Upper lobe of left lung (tissue), 6 donors: ENCODE measurements around the gene RER1. TPM values are rescaled to one million over a fixed set of nuclear protein-coding genes. Genes with fewer than 3 reads are reported as not detected.

ENCODE experiments used
- ATAC-seq, 2 donors: fragments of 200-7000 bp; cut with Tn5 transposase; one replicate each; pipeline ENCODE4 v1.9.1; 2022; ENCODE audit warnings: mild to moderate bottlenecking in 2 of 2, moderate library complexity in 2 of 2; ENCODE audit not compliant: low FRiP score in 2 of 2
- DNase-seq, 2 donors: peaks; one replicate each; pipeline ENCODE4 v3.0.0-alpha.2; 2019 to 2020
- H3K27ac ChIP-seq, 4 donors: fragments of 200-600 bp; sonication (generic); one replicate each; pipeline ENCODE4 v1.5.1; 2016 to 2019
- H3K27me3 ChIP-seq, 4 donors: fragments of 200-600 bp; sonication (generic); one replicate each; pipeline ENCODE4 v1.5.1; 2017 to 2019
- H3K36me3 ChIP-seq, 4 donors: fragments of 200-600 bp; sonication (generic); one replicate each; pipeline ENCODE4 v1.5.1; 2016 to 2019
- H3K4me1 ChIP-seq, 4 donors: fragments of 200-600 bp; sonication (generic); one replicate each; pipeline ENCODE4 v1.5.1; 2018 to 2019
- H3K4me3 ChIP-seq, 4 donors: fragments of 200-600 bp; sonication (generic); one replicate each; pipeline ENCODE4 v1.5.1; 2017 to 2019; ENCODE audit warnings: mild to moderate bottlenecking in 2 of 4, moderate library complexity in 1 of 4
- H3K9me3 ChIP-seq, 4 donors: fragments of 200-600 bp; sonication (generic); one replicate each; pipeline ENCODE4 v1.5.1; 2018 to 2019
- CTCF ChIP-seq, 6 experiments: fragments of 450-650 bp in 4 of 6; fragments of 200-600 bp in 2 of 6; sonication (generic) in 2 of 6; IDR thresholded peaks; one replicate each; pipeline ENCODE4 v1.5.1; 2016 to 2019; ENCODE audit warnings: antibody characterized with exemption in 6 of 6
- EP300 ChIP-seq, 4 donors: sonication (generic); formaldehyde crosslinking; IDR thresholded peaks; one replicate each; pipeline ENCODE4 v1.5.1; 2017; ENCODE audit warnings: antibody characterized with exemption in 4 of 4, control low read depth in 2 of 4
- POLR2A ChIP-seq, 4 donors: fragments of 450-650 bp; IDR thresholded peaks; one replicate each; pipeline ENCODE4 v1.5.1; 2016 to 2017; ENCODE audit warnings: antibody characterized with exemption in 4 of 4, mild to moderate bottlenecking in 2 of 4
- POLR2AphosphoS5 ChIP-seq, 2 donors: sonication (generic); formaldehyde crosslinking; IDR thresholded peaks; one replicate each; pipeline ENCODE4 v1.5.1; 2017; ENCODE audit warnings: antibody characterized with exemption in 2 of 2
- WGBS, 2 donors: methylation state at CpG; one replicate each; pipeline ENCODE4 v1.1.5; 2017 to 2018; 5-methylcytosine and 5-hydroxymethylcytosine counted together
- total RNA-seq, 6 donors: library from RNA; depleted of rRNA in 4 of 6; stranded (reverse); fragments of >200 nt in 4 of 6; gene quantifications; one replicate each; pipeline versions ENCODE4 v1.1.0 to v1.2.1, GENCODE V29; 2016 to 2021
- donor health status: DM: no; HTN: no; CAD: no; lungs with moderate emphysema.
- donor health status: DM: no; HTN: yes; CAD: no; lungs with severe emphysema.

The RER1 gene
- total RNA-seq, 6 donors from 2014 or later = 48.2 to 133 (median 61.1) TPM

- no peak overlapping the region for H3K27ac ChIP-seq
- H3K4me3 ChIP-seq = no peak overlapping the region
- H3K27me3 ChIP-seq = no peaks in the 10 kb centered on the region
- no peak for ATAC-seq
- no peak for DNase-seq
- H3K36me3 ChIP-seq = peaks cover 43 to 98% (median 83%) of the 10 kb centered on the region in 4 donors
- no peaks in the 10 kb centered on the region for H3K9me3 ChIP-seq
- TF ChIP-seq POLR2A (IDR thresholded peaks at IDR 0.05) = no peak
- no peak for TF ChIP-seq CTCF (IDR thresholded peaks at IDR 0.05)
- TF ChIP-seq POLR2AphosphoS5 (IDR thresholded peaks at IDR 0.05) = no peak
- TF ChIP-seq EP300 (IDR thresholded peaks at IDR 0.05) = no peak
- whole genome bisulfite sequencing, 2 donors = 85 to 89% methylated on average over 13 to 14 of the region's 14 CpGs
- no peaks in the 10 kb centered on the region for H3K4me1 ChIP-seq
Observed at GRCh38 chr1:2400950-2401649, 9.5 kb downstream of the RER1 start.

- Histone ChIP-seq H3K36me3 (peaks cover 36 to 96% (median 79%) of the 10 kb centered on the region in 4 donors), H3K27ac (no peak overlapping the region), H3K4me3 (no peak overlapping the region), H3K4me1 (no peaks in the 10 kb centered on the region), H3K9me3 (no peaks in the 10 kb centered on the region), H3K27me3 (no peaks in the 10 kb centered on the region)
- DNase-seq = no peak
- TF ChIP-seq CTCF (IDR thresholded peaks at IDR 0.05) (no peak), POLR2A (IDR thresholded peaks at IDR 0.05) (no peak), POLR2AphosphoS5 (IDR thresholded peaks at IDR 0.05) (no peak), EP300 (IDR thresholded peaks at IDR 0.05) (no peak)
- ATAC-seq = peak in 1 of 2 donors; percentile 15
- WGBS, 2 donors = 94 to 95% methylated on average over 7 to 23 of the region's 23 CpGs
Observed at GRCh38 chr1:2402420-2402819, 10.8 kb downstream of the RER1 start.

GRCh38 chr1:2403273-2403672 lies 11.6 kb downstream of the RER1 start:
- DNase-seq (no peak), ATAC-seq (no peak)
- TF ChIP-seq POLR2A (IDR thresholded peaks at IDR 0.05) (no peak), POLR2AphosphoS5 (IDR thresholded peaks at IDR 0.05) (no peak), CTCF (IDR thresholded peaks at IDR 0.05) (no peak)
- Histone ChIP-seq H3K27me3 (no peaks in the 10 kb centered on the region), H3K4me3 (no peak overlapping the region), H3K9me3 (no peaks in the 10 kb centered on the region), H3K36me3 (peaks cover 31 to 96% (median 77%) of the 10 kb centered on the region in 4 donors), H3K4me1 (no peaks in the 10 kb centered on the region), H3K27ac (no peak overlapping the region)
- 88 to 90% methylated on average over 19 of the region's 19 CpGs for WGBS, 2 donors

GRCh38 chr1:2404142-2404889 lies 12.7 kb downstream of the RER1 start:
- H3K9me3 ChIP-seq = no peaks in the 10 kb centered on the region
- no peaks in the 10 kb centered on the region for H3K4me1 ChIP-seq
- no peak for TF ChIP-seq CTCF (IDR thresholded peaks at IDR 0.05)
- TF ChIP-seq POLR2A (IDR thresholded peaks at IDR 0.05) = no peak
- TF ChIP-seq POLR2AphosphoS5 (IDR thresholded peaks at IDR 0.05) = no peak
- TF ChIP-seq EP300 (IDR thresholded peaks at IDR 0.05) = no peak
- no peak for ATAC-seq
- no peaks in the 10 kb centered on the region for H3K27me3 ChIP-seq
- H3K27ac ChIP-seq = no peak overlapping the region
- WGBS, 2 donors = 82% methylated on average over 29 of the region's 29 CpGs
- H3K36me3 ChIP-seq = peaks cover 31 to 91% (median 75%) of the 10 kb centered on the region in 4 donors
- no peak for DNase-seq
- H3K4me3 ChIP-seq = no peak overlapping the region
